Karpas-422 (cell line): ENCODE measurements around the gene UBE2J2. TPM values are rescaled to one million over a fixed set of nuclear protein-coding genes. Genes with fewer than 3 reads are reported as not detected.

Experiments
- DNase-seq: peaks from one replicate; pipeline ENCODE4 v3.0.0-alpha.2; 2015
- H2AFZ ChIP-seq: fragments of 200-600 bp; sonication (generic); 2 replicates; pipeline ENCODE4 v1.6.1; 2014; ENCODE audit warnings: antibody characterized with exemption, low read length, mixed read lengths
- H3K27ac ChIP-seq: fragments of 200-600 bp; sonication (generic); 2 replicates; pipeline ENCODE4 v1.5.1; 2014; ENCODE audit warnings: mild to moderate bottlenecking, low read length, moderate library complexity
- H3K27me3 ChIP-seq: fragments of 200-600 bp; sonication (generic); 2 replicates; pipeline ENCODE4 v1.6.1; 2014; ENCODE audit warnings: low read length, mixed read lengths
- H3K36me3 ChIP-seq: fragments of 200-600 bp; sonication (generic); 2 replicates; pipeline ENCODE4 v1.6.1; 2014; ENCODE audit warnings: low read length, mixed read lengths; ENCODE audit not compliant: insufficient read depth
- H3K4me1 ChIP-seq: fragments of 200-600 bp; sonication (generic); 2 replicates; pipeline ENCODE4 v1.6.1; 2014; ENCODE audit warnings: mild to moderate bottlenecking, low read length, mixed read lengths
- H3K4me2 ChIP-seq: fragments of 200-600 bp; sonication (generic); 2 replicates; pipeline ENCODE4 v1.6.1; 2014; ENCODE audit warnings: low read length, low read depth, mild to moderate bottlenecking; ENCODE audit not compliant: poor library complexity, severe bottlenecking
- H3K4me3 ChIP-seq: fragments of 200-600 bp; sonication (generic); 2 replicates; pipeline ENCODE4 v1.5.1; 2014; ENCODE audit warnings: mild to moderate bottlenecking, antibody characterized with exemption, low read length, mixed read lengths
- H3K79me2 ChIP-seq: fragments of 200-600 bp; sonication (generic); 2 replicates; pipeline ENCODE4 v1.6.1; 2014; ENCODE audit warnings: mild to moderate bottlenecking, low read length, mixed read lengths
- H3K9ac ChIP-seq: fragments of 200-600 bp; sonication (generic); 2 replicates; pipeline ENCODE4 v1.6.0; 2014; ENCODE audit warnings: low read length
- H3K9me2 ChIP-seq: fragments of 200-600 bp; sonication (generic), shearing (Covaris generic); replicated peaks from 2 replicates; pipeline ENCODE4 v1.6.0; 2014; ENCODE audit warnings: mild to moderate bottlenecking, low read length, moderate library complexity; ENCODE audit not compliant: insufficient read depth
- H3K9me3 ChIP-seq: fragments of 300-700, 200-600 bp; sonication (generic); 2 replicates; pipeline ENCODE4 v1.6.1; 2014; ENCODE audit warnings: low read length, mixed read lengths
- H4K20me1 ChIP-seq: fragments of 200-600 bp; sonication (generic); 2 replicates; pipeline ENCODE4 v1.6.1; 2014; ENCODE audit warnings: mild to moderate bottlenecking, antibody characterized with exemption, low read length, low read depth; ENCODE audit not compliant: insufficient read depth
- total RNA-seq: library from RNA; depleted of rRNA; stranded (reverse); fragments of >200 nt; shearing (Covaris generic); gene quantifications from 2 replicates; pipeline ENCODE4 v1.2.3, GENCODE V29; 2014; ENCODE audit warnings: low replicate concordance

The UBE2J2 gene
- total RNA-seq, 1 experiment from 2014 or later = 46.1 TPM

- H3K27ac ChIP-seq = no peak overlapping the region
- no peaks in the 10 kb centered on the region for H3K36me3 ChIP-seq
- no peak overlapping the region for H2AFZ ChIP-seq
- peaks cover 13% of the 10 kb centered on the region; the same call in 1 of the 2 replicates for H4K20me1 ChIP-seq
- peaks cover 35% of the 10 kb centered on the region for H3K79me2 ChIP-seq
- no peak overlapping the region for H3K4me3 ChIP-seq
- peaks cover 30% of the 10 kb centered on the region for H3K4me1 ChIP-seq
- H3K9ac ChIP-seq = peak overlapping the region; percentile 97; the same call in 1 of the 2 replicates
- no peaks in the 10 kb centered on the region for H3K27me3 ChIP-seq
- no peaks in the 10 kb centered on the region for H3K9me2 ChIP-seq
- no peak for DNase-seq
- H3K9me3 ChIP-seq = no peaks in the 10 kb centered on the region
- no peak overlapping the region for H3K4me2 ChIP-seq
Measured at GRCh38 chr1:1303736-1304135, 30.1 kb upstream of the UBE2J2 start.

GRCh38 chr1:1302951-1303509 is 29.4 kb upstream of the UBE2J2 start:
- Histone ChIP-seq H3K9me2 (no peaks in the 10 kb centered on the region), H2AFZ (no peak overlapping the region), H3K4me2 (no peak overlapping the region), H3K4me3 (no peak overlapping the region), H3K4me1 (peaks cover 30% of the 10 kb centered on the region), H3K36me3 (no peaks in the 10 kb centered on the region), H3K27ac (no peak overlapping the region), H3K9me3 (no peaks in the 10 kb centered on the region), H3K79me2 (peaks cover 35% of the 10 kb centered on the region), H3K9ac (no peak overlapping the region), H3K27me3 (no peaks in the 10 kb centered on the region), H4K20me1 (peaks cover 13% of the 10 kb centered on the region; the same call in 1 of the 2 replicates)
- no peak for DNase-seq

GRCh38 chr1:1302006-1302430 is 28.4 kb upstream of the UBE2J2 start:
- no peak overlapping the region for H3K9ac ChIP-seq
- no peak overlapping the region for H2AFZ ChIP-seq
- no peak overlapping the region for H3K4me2 ChIP-seq
- peak; percentile 61 for DNase-seq
- no peaks in the 10 kb centered on the region for H3K9me2 ChIP-seq
- H4K20me1 ChIP-seq = peaks cover 13% of the 10 kb centered on the region; the same call in 1 of the 2 replicates
- H3K27me3 ChIP-seq = no peaks in the 10 kb centered on the region
- H3K27ac ChIP-seq = no peak overlapping the region
- H3K4me3 ChIP-seq = no peak overlapping the region
- H3K36me3 ChIP-seq = no peaks in the 10 kb centered on the region
- no peaks in the 10 kb centered on the region for H3K9me3 ChIP-seq
- H3K4me1 ChIP-seq = peaks cover 30% of the 10 kb centered on the region
- H3K79me2 ChIP-seq = peaks cover 31% of the 10 kb centered on the region

- Histone ChIP-seq H3K9me2 (no peaks in the 10 kb centered on the region), H3K4me2 (no peak overlapping the region), H4K20me1 (peaks cover 13% of the 10 kb centered on the region; the same call in 1 of the 2 replicates), H3K4me1 (peaks cover 16% of the 10 kb centered on the region), H3K79me2 (peaks cover 22% of the 10 kb centered on the region), H2AFZ (no peak overlapping the region), H3K9me3 (no peaks in the 10 kb centered on the region), H3K36me3 (no peaks in the 10 kb centered on the region), H3K9ac (no peak overlapping the region), H3K27ac (no peak overlapping the region), H3K4me3 (no peak overlapping the region), H3K27me3 (no peaks in the 10 kb centered on the region)
- DNase-seq = no peak
Measured at GRCh38 chr1:1300352-1300739, 26.7 kb upstream of the UBE2J2 start.

- peak; percentile 74 for DNase-seq
Measured at GRCh38 chr1:1299686-1300351, 26.2 kb upstream of the UBE2J2 start.

GRCh38 chr1:1298861-1299685 is 25.4 kb upstream of the UBE2J2 start:
- DNase-seq = peak; percentile 73
- H3K9me3 ChIP-seq = no peaks in the 10 kb centered on the region

More at GRCh38 chr1:1299686-1300351, 26.2 kb upstream of the UBE2J2 start:
- Histone ChIP-seq H3K4me1 (peaks cover 10% of the 10 kb centered on the region), H3K36me3 (no peaks in the 10 kb centered on the region), H3K9me3 (no peaks in the 10 kb centered on the region), H2AFZ (no peak overlapping the region), H3K4me2 (no peak overlapping the region), H3K27me3 (no peaks in the 10 kb centered on the region), H4K20me1 (peaks cover 13% of the 10 kb centered on the region; the same call in 1 of the 2 replicates), H3K79me2 (peaks cover 18% of the 10 kb centered on the region), H3K9me2 (no peaks in the 10 kb centered on the region), H3K9ac (no peak overlapping the region), H3K27ac (no peak overlapping the region), H3K4me3 (no peak overlapping the region)

GRCh38 chr1:1297802-1298424 is 24.3 kb upstream of the UBE2J2 start:
- Histone ChIP-seq H3K9me3 (no peaks in the 10 kb centered on the region), H3K9me2 (no peaks in the 10 kb centered on the region), H3K79me2 (peaks cover under 1% of the 10 kb centered on the region; the same call in 1 of the 2 replicates), H3K4me3 (no peak overlapping the region), H3K36me3 (no peaks in the 10 kb centered on the region), H4K20me1 (peaks cover 13% of the 10 kb centered on the region; the same call in 1 of the 2 replicates), H3K4me2 (no peak overlapping the region), H2AFZ (no peak overlapping the region), H3K27ac (no peak overlapping the region), H3K4me1 (no peaks in the 10 kb centered on the region), H3K9ac (no peak overlapping the region), H3K27me3 (no peaks in the 10 kb centered on the region)
- no peak for DNase-seq

More at GRCh38 chr1:1298861-1299685, 25.4 kb upstream of the UBE2J2 start:
- no peaks in the 10 kb centered on the region for H3K9me2 ChIP-seq
- H3K4me3 ChIP-seq = no peak overlapping the region
- no peak overlapping the region for H2AFZ ChIP-seq
- peaks cover 3% of the 10 kb centered on the region for H3K4me1 ChIP-seq
- H3K27me3 ChIP-seq = no peaks in the 10 kb centered on the region
- H4K20me1 ChIP-seq = peaks cover 13% of the 10 kb centered on the region; the same call in 1 of the 2 replicates
- H3K4me2 ChIP-seq = no peak overlapping the region
- no peak overlapping the region for H3K27ac ChIP-seq
- peaks cover 10% of the 10 kb centered on the region for H3K79me2 ChIP-seq
- H3K9ac ChIP-seq = no peak overlapping the region
- no peaks in the 10 kb centered on the region for H3K36me3 ChIP-seq
